Measurements from ENCODE around the gene ABCG1. TPM values are rescaled to one million over a fixed set of nuclear protein-coding genes. Genes with fewer than 3 reads are reported as not detected.

Gene ABCG1
- total RNA-seq, 4 donors from 2014 or later: 3.4 to 43.3 (median 10.3) TPM

GRCh38 chr21:42261829-42262200, 42.9 kb downstream of the ABCG1 start:
- no peaks in the 10 kb centered on the region for H3K9me3 ChIP-seq
- H3K4me1 ChIP-seq: peaks cover 30 to 34% of the 10 kb centered on the region in 2 donors
- no peak for DNase-seq
- no peak for ATAC-seq
- H3K27ac ChIP-seq: peak overlapping the region in 3 of 4 donors; percentile 68 to 76 (median 69)
- no peaks in the 10 kb centered on the region for H3K36me3 ChIP-seq
- TF ChIP-seq CTCF (IDR thresholded peaks at IDR 0.05 in 4 of 5, conservative IDR thresholded peaks at IDR 0.05 in 1 of 5): no peak
- no peak for TF ChIP-seq POLR2A (IDR thresholded peaks at IDR 0.05)
- no peaks in the 10 kb centered on the region for H3K27me3 ChIP-seq
- H3K4me3 ChIP-seq: no peak overlapping the region
- intact Hi-C loops (cut with DNase I; ENCODE audit: low total_unique reads): no loop called here
- in situ Hi-C loops (cut with MboI; ENCODE audit: low sequenced_read_pairs in 4 of 4): no loop called here

GRCh38 chr21:42262831-42263231, 43.9 kb downstream of the ABCG1 start:
- peak; percentile 56 to 87 for DNase-seq
- H3K9me3 ChIP-seq: no peaks in the 10 kb centered on the region
- H3K27me3 ChIP-seq: no peaks in the 10 kb centered on the region
- peak overlapping the region; percentile 59 to 76 (median 68) for H3K27ac ChIP-seq
- in situ Hi-C loops (cut with MboI; ENCODE audit: low sequenced_read_pairs in 4 of 4) (no loop called here), intact Hi-C loops (cut with DNase I; ENCODE audit: low total_unique reads) (no loop called here)
- TF ChIP-seq POLR2A (IDR thresholded peaks at IDR 0.05) (no peak), CTCF (IDR thresholded peaks at IDR 0.05 in 4 of 5, conservative IDR thresholded peaks at IDR 0.05 in 1 of 5) (no peak)
- H3K4me3 ChIP-seq: no peak overlapping the region
- H3K4me1 ChIP-seq: peaks cover 37 to 38% of the 10 kb centered on the region in 2 donors
- H3K36me3 ChIP-seq: no peaks in the 10 kb centered on the region
- peak; percentile 34 to 70 for ATAC-seq

GRCh38 chr21:42263591-42264131, 44.7 kb downstream of the ABCG1 start:
- Histone ChIP-seq H3K4me3 (no peak overlapping the region), H3K27ac (peak overlapping the region; percentile 59 to 76 (median 68)), H3K27me3 (no peaks in the 10 kb centered on the region), H3K36me3 (no peaks in the 10 kb centered on the region), H3K9me3 (no peaks in the 10 kb centered on the region), H3K4me1 (peaks cover 39 to 40% of the 10 kb centered on the region in 2 donors)
- ATAC-seq (peak; percentile 45 to 48), DNase-seq (peak; percentile 25 to 51)
- in situ Hi-C loops (cut with MboI; ENCODE audit: low sequenced_read_pairs in 4 of 4): no loop called here
- intact Hi-C loops (cut with DNase I; ENCODE audit: low total_unique reads): no loop called here
- TF ChIP-seq POLR2A (IDR thresholded peaks at IDR 0.05) (no peak), CTCF (IDR thresholded peaks at IDR 0.05 in 4 of 5, conservative IDR thresholded peaks at IDR 0.05 in 1 of 5) (no peak)

GRCh38 chr21:42264245-42265195, 45.6 kb downstream of the ABCG1 start:
- in situ Hi-C loops (cut with MboI; ENCODE audit: low sequenced_read_pairs in 4 of 4): no loop called here
- Histone ChIP-seq H3K9me3 (no peaks in the 10 kb centered on the region), H3K4me3 (no peak overlapping the region), H3K36me3 (no peaks in the 10 kb centered on the region), H3K4me1 (peaks cover 31 to 33% of the 10 kb centered on the region in 2 donors), H3K27me3 (no peaks in the 10 kb centered on the region), H3K27ac (peak overlapping the region; percentile 34 to 76 (median 68))
- TF ChIP-seq CTCF (IDR thresholded peaks at IDR 0.05 in 4 of 5, conservative IDR thresholded peaks at IDR 0.05 in 1 of 5): no peak
- TF ChIP-seq POLR2A (IDR thresholded peaks at IDR 0.05): no peak
- intact Hi-C loops (cut with DNase I; ENCODE audit: low total_unique reads): no loop called here
- no peak for ATAC-seq
- no peak for DNase-seq
